ENCODE data around the gene TIGD1. TPM values are rescaled to one million over a fixed set of nuclear protein-coding genes. Genes with fewer than 3 reads are reported as not detected.

TIGD1 gene
- total RNA-seq, 1 donor from 2014 or later, result 2.1 TPM

GRCh38 chr2:232524771-232525170 is 25.6 kb downstream of the TIGD1 start:
- no peak for DNase-seq (ENCODE audit: low read depth)

- DNase-seq (ENCODE audit: low read depth), result peak; percentile 71
Observed at GRCh38 chr2:232523682-232524597, 26.4 kb downstream of the TIGD1 start.

DNA sequence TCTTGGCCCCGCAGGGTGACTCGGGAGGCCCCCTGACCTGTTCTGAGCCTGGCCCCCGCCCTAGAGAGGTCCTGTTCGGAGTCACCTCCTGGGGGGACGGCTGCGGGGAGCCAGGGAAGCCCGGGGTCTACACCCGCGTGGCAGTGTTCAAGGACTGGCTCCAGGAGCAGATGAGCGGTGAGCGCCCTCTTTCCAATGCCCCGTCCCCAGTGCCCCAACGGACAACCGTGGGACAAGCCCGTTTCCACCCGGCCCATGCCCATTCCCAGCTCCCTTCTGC is 27.0 kb downstream of the TIGD1 start:
- DNase-seq (ENCODE audit: low read depth), result no peak

DNA sequence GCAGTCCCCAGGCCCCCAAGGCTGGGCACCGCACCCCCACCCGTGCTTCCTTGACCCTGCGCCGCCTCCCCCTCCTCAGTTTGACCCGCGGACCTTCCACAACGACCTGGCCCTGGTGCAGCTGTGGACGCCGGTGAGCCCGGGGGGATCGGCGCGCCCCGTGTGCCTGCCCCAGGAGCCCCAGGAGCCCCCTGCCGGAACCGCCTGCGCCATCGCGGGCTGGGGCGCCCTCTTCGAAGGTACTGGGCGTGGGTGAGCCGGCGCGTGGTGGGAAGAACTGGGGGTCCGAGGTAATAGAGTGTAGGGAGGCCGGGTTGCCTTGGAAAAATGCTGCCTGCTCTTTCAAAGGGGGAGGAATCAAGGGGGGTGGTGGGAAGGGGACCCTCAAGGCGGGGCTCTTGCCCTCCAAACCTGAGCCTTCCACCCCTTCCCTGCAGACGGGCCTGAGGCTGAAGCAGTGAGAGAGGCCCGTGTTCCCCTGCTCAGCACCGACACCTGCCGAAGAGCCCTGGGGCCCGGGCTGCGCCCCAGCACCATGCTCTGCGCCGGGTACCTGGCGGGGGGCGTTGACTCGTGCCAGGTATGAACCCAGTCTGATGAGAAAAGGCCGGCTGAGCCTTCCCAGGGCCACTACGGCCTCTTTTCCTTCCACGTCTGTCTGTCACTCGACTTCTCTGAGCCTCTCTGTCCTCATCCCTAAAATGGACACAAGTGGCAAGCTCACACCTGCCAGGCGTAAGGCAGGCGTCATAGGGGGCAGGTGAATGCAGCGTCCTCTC is 27.5 kb downstream of the TIGD1 start:
- no peak for DNase-seq (ENCODE audit: low read depth)

GRCh38 chr2:232521959-232522622 is 28.3 kb downstream of the TIGD1 start:
- DNase-seq (ENCODE audit: low read depth), result peak; percentile 49

- no peak for DNase-seq (ENCODE audit: low read depth)
Observed at GRCh38 chr2:232521098-232521497, 29.3 kb downstream of the TIGD1 start.

DNA sequence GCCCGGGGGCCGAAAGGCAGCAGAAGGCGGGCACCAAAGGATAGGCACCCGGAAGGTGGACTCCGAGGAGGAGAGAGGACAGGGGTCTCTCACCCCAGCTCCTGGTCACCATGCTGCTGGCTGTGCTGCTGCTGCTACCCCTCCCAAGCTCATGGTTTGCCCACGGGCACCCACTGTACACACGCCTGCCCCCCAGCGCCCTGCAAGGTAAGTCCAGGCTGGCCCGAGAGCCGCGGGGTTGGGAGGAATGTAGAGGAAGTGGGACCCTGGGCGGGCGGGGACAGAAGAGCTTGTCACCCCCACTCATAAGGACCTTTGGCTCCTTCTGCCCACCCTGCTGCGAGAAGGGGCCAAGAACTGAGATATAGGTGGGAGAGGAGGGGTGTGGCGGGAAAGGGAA is 29.9 kb downstream of the TIGD1 start:
- no peak for DNase-seq (ENCODE audit: low read depth)

DNA sequence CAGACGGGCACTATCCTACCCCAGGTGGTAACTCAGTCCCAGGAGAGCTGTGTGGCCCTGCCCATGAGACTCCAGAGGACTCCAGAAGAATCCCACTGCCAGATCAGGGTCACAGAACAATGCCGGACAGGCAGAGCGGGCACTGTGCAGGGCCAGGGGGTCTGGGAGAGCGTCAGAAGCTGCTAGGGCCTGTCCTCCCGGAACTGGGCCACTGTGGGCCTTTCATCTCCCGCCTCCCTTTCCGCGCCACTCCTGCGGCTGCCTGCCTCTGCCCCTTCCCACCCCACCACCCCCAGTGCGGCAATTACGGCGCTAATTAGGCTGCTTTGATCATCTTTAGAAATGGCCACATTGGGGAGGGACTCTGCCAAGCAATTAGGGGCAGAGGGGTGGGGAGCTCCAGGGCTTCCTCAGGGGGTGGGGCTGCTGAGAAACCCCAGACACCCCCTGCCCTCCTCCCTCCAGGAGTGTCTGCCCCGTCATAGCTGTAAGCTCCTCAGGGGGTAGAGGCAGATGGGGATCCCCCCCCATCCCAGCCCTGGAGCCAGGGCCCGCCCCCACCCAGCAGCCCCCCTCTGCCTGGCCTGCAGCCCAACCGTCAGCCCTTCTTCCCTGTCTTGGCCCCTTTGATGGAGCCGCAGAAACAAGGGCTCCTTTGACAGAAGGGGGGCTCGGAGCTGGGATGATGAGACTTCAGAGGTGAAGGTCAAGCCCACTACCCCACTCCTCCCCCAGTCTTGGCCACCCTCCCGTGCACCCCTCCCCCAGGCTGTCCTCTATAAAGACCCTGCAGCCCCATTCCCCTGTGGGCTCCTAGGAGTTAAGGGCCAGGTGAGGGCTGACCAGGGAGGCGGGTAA is 30.5 kb downstream of the TIGD1 start, which contains the start of gene PRSS56:
Gene PRSS56, plus strand, starts transcription at position 808 of the 858 bp plus-strand sequence. CDS start 211 bp downstream, outside the sequence.
- no peak for DNase-seq (ENCODE audit: low read depth)

GRCh38 chr2:232518844-232519243 is 31.5 kb downstream of the TIGD1 start:
- no peak for DNase-seq (ENCODE audit: low read depth)

GRCh38 chr2:232516551-232516950 is 33.8 kb downstream of the TIGD1 start:
- DNase-seq (ENCODE audit: low read depth), result no peak

DNA sequence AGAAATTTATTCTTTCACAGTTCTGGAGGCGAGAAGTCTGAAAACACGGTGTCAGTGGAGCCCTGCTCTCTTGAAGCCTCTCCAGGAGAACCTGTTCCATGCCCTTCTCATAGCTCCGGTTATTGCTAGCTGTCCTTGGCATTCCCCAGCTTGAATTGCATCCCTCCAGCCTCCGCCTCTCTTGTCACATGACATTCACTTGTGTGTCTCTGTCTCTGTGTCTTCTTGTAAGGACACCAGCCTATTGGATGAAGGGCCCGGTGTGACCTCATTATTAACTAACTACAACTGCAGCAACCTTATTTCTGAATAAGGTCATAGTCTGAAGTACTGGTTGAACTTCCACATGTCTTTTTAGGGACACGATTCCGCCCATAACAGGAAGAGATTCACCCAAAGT is 34.7 kb downstream of the TIGD1 start:
- no peak for DNase-seq (ENCODE audit: low read depth)

DNA sequence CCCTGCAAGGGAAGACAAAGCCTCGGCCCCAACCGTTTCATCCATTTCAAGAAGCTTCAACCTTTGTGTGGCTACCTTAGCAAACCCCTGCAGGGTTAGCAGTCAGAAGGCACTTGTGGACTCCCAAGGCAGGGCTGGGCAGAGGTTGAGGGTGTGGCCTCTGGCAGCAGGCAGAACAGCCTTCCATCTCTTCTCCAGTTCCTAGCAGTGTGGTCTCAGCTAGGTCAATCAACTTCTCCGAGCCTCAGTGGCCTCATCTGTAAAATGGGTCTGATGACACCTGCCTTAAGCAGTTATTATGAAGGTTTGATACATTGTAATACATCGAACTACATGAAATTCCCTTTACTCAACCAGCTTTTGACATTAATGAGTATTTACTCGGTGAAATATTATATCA is 37.0 kb downstream of the TIGD1 start:
- no peak for DNase-seq (ENCODE audit: low read depth)

- DNase-seq (ENCODE audit: low read depth), result no peak
Observed at GRCh38 chr2:232512602-232513001, 37.8 kb downstream of the TIGD1 start.

GRCh38 chr2:232511336-232511890 is 38.9 kb downstream of the TIGD1 start:
- DNase-seq (ENCODE audit: low read depth), result no peak

GRCh38 chr2:232508251-232508650 is 42.1 kb downstream of the TIGD1 start:
- DNase-seq (ENCODE audit: low read depth), result no peak

DNA sequence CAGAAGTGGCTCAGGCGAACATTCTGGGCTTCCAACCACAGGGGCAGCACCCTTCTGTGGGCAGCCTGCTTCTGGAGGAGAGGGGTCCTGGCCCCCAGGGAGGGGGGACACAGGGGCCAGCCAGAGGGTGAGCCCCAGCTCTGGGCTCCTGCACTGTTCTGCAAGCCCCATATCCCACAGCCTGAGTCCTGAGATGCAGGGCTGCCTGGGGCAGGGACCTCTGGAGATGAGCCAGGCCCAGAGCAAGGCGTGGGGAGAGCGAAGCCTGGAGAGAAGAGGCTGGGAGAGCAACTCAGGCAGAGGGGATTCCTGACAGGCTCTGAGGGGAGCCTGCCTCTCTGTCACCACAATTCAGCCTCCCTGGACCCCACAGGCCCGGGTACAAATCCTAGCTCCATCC is 43.6 kb downstream of the TIGD1 start:
- no peak for DNase-seq (ENCODE audit: low read depth)

DNA sequence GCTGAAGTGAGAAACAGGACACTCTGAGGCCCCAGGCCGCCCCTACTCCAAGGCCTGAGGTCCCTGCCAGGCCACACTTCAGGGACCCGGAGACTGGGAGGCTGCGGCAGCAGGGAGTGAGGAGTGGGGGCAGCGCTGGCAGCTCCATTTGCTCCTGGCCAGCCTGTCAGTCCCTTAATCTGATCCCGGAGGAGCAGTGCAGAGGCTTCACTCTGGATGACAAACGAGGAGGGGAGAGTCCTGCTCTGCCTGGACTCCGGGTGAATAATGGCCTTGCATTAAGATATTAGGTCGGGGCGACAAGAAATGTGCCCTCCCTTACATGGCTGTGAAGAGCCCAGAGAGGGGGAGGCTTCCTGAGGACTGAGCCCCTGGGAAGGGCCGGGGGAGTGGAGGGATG is 44.5 kb downstream of the TIGD1 start:
- no peak for DNase-seq (ENCODE audit: low read depth)

DNA sequence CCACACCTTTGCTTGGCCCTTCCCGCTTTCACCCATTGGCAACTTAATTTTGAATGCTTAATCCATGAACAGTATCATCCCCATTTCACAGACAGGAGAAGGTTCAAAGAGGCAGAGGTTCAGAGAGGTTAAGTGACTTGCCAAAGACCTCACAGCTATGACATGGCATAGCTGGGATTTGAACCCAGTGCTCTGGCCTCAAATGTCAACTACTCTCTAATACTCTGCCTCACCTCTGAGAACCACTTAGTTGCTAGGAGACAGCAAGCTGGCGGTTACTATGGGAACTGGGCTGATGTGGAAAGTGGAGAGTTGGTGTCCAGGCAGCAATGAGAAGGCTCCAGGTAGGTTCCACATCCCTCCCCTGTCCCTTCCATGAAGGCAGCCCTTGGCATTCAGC is 45.9 kb downstream of the TIGD1 start:
- DNase-seq (ENCODE audit: low read depth), result no peak

DNA sequence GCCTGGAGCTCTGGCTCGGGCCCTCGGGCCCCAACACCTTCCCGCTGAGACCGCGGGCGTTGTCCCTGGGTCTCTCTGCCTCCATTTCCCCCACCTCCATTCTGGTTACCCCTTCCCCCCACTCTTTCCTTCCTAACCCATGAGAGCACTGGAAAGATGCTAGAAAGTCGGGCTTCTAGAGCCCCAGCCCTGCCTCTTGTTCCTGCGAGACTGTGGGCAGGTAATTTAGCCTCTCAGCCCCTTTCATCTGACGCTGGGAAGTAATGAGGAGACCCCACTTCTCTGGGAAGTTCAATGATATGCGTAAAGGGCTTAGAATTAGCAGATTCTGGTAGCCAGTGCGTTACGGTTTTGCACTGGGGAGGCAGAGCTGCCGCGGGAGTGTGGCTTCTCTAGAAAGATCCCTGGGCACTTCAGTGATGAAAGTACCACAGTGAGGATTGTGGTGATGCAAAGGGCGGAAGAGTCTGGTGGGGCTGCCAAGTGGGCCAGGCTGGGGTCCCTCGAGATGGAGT is 46.5 kb downstream of the TIGD1 start:
- no peak for DNase-seq (ENCODE audit: low read depth)

Measured in myocyte (in vitro differentiated cells).